Measurements from ENCODE around the gene USP47.
A peak's percentile ranks its signal among the peaks of the same experiment; 100 is the strongest.
"Not testable (repeated sequence)": the region's sequence is repeated elsewhere in the genome, so short reads cannot be mapped to it uniquely, and the experiment has no call there.

The USP47 gene

GRCh38 chr11:11827272-11827671 is 14.5 kb upstream of the USP47 start:
- no peak for DNase-seq (ENCODE audit: extremely low read depth, low read depth)

GRCh38 chr11:11831406-11831805 is 10.4 kb upstream of the USP47 start:
- H3K4me3 ChIP-seq (replicated peaks; ENCODE audit: low read depth, low read length); DNase-seq (ENCODE audit: extremely low read depth, low read depth): not testable (repeated sequence)

More at GRCh38 chr11:11827272-11827671, 14.5 kb upstream of the USP47 start:
- no peak for TF ChIP-seq CTCF (IDR thresholded peaks at IDR 0.05; ENCODE audit: low read depth, low read length, missing control alignments)
- H3K4me3 ChIP-seq (replicated peaks; ENCODE audit: low read depth, low read length): no peak overlapping the region

- H3K4me3 ChIP-seq (replicated peaks; ENCODE audit: low read depth, low read length): no peak overlapping the region
- no peak for TF ChIP-seq CTCF (IDR thresholded peaks at IDR 0.05; ENCODE audit: low read depth, low read length, missing control alignments)
- no peak for DNase-seq (ENCODE audit: extremely low read depth, low read depth)
These were observed 5.0 kb upstream of the USP47 start for GRCh38 chr11:11836676-11837231.

GRCh38 chr11:11839718-11840117 is 2.1 kb upstream of the USP47 start:
- no peak overlapping the region for H3K4me3 ChIP-seq (replicated peaks; ENCODE audit: low read depth, low read length)
- no peak for TF ChIP-seq CTCF (IDR thresholded peaks at IDR 0.05; ENCODE audit: low read depth, low read length, missing control alignments)
- DNase-seq (ENCODE audit: extremely low read depth, low read depth): no peak

- DNase-seq (ENCODE audit: extremely low read depth, low read depth): no peak
- TF ChIP-seq CTCF (IDR thresholded peaks at IDR 0.05; ENCODE audit: low read depth, low read length, missing control alignments): no peak
- peak overlapping the region; percentile 83 for H3K4me3 ChIP-seq (replicated peaks; ENCODE audit: low read depth, low read length)
These were observed 553 bp upstream of the USP47 start for GRCh38 chr11:11841116-11841722.

- DNase-seq (ENCODE audit: extremely low read depth, low read depth): peak; percentile 52
- no peak for TF ChIP-seq CTCF (IDR thresholded peaks at IDR 0.05; ENCODE audit: low read depth, low read length, missing control alignments)
- H3K4me3 ChIP-seq (replicated peaks; ENCODE audit: low read depth, low read length): peak overlapping the region; percentile 83
These were observed 743 bp downstream of the USP47 start for GRCh38 chr11:11842421-11843008.

GRCh38 chr11:11843211-11843621 is 1.4 kb downstream of the USP47 start:
- H3K4me3 ChIP-seq (replicated peaks; ENCODE audit: low read depth, low read length): peak overlapping the region; percentile 83
- DNase-seq (ENCODE audit: extremely low read depth, low read depth): no peak
- TF ChIP-seq CTCF (IDR thresholded peaks at IDR 0.05; ENCODE audit: low read depth, low read length, missing control alignments): no peak

Measured in HFF-Myc (cell line).